ENCODE results near the gene MRPL57. TPM values are rescaled to one million over a fixed set of nuclear protein-coding genes. Genes with fewer than 3 reads are reported as not detected.
A peak's percentile ranks its signal among the peaks of the same experiment; 100 is the strongest.
"Not testable (repeated sequence)": the region's sequence is repeated elsewhere in the genome, so short reads cannot be mapped to it uniquely, and the experiment has no call there.

Gene MRPL57
- total RNA-seq, 1 donor = 29.4 TPM

DNA sequence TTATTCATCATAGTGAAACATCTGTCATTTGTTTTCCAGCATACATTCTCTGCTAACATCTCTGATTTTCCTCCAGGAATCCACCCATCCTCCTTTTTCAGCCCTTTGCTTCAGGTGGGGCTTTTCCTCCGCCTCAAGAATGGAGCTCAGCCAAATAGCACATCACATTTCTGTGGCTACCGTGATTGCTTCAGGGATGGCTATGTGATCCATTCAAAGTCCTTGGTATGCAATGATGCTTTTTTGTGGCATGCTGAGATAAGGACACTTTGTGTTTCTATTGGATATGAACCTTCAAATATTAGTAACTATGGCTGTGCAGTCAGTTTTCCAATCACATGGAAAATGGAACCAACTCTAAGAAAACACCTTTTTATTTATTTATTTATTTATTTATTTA lies 18.3 kb downstream of the MRPL57 start:
- not testable (repeated sequence) for DNase-seq (ENCODE audit: low read depth in 2 of 3, low spot score in 2 of 3)

DNA sequence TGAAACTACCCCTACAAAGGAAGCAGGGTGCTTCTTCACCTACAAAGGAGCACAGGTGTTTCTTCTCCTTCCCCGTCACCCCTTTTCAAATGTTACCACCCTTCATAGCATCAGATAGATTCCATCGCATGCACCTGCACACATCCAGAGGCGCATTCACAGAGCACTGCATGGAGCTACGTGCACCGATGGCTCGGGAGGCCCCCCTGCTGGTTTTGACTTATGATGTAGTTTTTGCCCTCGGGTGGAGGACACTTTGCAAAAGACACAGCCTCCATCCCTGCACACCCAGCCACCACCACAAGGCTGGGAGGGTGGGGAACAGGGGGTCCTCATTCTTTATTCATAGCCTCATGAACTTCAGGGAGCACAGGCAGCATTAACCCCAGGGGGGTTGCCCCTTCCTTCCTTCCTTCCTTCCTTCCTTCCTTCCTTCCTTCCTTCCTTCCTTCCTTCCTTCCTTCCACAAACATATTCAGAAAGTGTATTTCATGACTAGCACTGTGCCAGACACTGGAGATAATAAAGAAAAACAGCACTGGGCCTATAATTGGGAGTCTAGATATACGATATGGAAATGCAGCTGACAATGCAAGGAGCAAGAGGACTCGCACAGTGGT lies 21.3 kb downstream of the MRPL57 start:
- not testable (repeated sequence) for DNase-seq (ENCODE audit: low read depth in 2 of 3, low spot score in 2 of 3)

DNA sequence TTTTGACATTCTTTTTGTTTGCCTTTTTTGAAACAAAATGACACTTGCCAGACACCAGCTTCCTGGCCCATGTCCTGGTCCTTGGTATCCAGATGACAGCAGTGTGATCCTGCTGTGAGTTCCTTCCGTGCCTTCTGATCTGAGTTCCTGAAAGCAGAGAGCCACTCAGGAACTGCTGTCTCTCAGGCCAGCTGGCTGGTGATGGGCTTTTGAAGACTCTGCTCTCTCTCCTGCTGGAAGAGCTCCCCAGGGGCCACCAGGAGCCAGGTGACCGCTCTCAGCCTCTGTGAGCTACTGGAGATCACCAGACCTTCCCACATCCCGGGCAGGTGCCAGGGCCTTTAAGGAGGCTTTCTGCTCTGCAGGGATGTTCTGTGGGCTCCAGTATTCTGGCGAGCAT lies 21.9 kb downstream of the MRPL57 start:
- not testable (repeated sequence) for DNase-seq (ENCODE audit: low read depth in 2 of 3, low spot score in 2 of 3)

DNA sequence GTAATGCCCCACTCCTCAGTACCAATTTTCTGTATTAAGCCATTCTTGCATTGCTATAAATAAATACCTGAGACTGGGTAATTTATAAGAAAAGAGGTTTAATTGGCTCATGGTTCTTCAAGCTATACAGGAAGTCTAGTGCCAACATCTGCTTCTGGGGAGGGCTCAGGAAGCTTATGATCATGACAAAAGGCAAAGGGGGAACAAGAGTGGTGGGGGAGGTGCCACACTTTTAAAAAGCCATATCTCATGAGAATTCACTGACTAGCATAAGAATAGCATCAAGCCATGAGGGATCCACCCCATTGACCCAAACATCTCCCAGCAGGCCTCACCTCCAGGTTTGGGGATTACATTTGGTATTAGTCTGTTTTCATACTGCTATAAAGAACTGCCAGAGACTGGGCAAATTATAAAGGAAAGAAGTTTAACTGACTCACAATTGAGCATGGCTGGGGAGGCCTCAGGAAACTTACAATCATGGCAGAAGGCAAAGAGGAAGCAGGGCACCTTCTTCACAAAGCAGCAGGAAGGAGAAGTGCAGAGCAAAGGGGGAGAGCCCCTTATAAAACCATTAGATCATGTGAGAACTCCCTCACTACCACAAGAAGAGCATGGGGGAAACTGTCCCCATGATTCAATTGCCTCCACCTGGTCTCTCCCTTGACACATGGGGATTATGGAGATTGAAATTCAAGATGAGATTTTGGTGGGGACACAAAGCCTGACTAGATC lies 25.2 kb downstream of the MRPL57 start:
- DNase-seq (ENCODE audit: low read depth in 2 of 3, low spot score in 2 of 3) = peak in 1 of 3 donors; percentile 71

DNA sequence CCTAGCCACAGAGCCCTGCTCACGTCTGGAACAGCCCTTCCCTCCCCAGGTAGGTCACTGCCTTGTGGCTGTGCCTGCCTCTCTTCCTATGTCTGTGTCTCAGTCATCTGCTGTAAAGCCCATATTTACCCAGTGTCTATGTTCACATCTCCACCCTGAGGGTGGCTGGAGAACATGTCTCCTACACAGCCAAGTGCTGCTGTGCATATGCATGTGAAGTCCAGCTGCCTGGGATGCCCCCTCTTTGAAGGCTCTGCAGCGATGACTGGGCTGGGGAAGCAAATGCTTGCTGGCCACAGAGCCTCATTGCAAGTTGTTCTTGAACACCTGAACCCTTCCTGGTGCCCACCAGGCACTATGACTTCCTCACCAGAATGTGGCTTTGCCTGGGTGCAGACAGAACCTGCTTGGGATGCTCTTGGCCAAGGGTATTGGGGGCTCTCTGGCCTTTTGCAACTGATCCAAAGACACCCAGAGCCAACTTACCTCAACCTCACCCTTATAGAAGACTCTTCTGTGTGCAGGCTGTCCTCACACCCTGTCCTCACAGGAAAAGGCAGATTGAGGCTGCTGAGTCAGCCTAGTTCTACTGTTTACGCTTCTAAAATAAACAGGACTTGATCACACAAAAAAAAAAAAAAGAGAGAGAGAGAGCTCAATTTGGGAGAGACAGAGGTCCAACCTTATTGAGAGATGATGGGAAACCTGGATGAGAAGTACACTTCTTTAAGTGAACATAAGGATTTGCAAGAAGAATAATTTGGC lies 26.5 kb downstream of the MRPL57 start:
- no peak for DNase-seq (ENCODE audit: low read depth in 2 of 3, low spot score in 2 of 3)

DNA sequence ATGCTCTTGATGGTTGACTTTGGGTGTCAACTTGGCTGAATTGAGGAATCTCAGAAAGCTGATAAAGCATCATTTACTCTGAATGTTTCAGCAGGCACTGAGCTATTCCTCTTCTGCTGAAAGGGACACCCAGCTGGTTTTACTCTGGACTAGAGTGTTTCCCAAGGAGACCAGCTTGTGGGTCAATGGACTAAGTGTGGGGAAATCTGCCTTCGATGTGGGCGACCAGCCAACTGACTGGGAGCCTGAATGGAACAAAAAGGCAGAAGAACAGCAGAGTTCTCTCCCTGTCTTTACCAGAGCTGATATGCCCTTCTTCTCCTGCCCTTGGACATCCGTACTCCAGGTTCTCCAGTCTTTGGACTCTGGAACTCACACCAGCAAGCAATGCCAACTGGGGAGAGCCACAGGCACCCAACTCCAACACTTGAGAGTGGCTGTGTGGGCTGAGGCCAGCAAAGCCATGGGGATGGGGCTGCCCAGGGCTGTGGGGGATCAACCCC lies 32.2 kb downstream of the MRPL57 start:
- DNase-seq (ENCODE audit: low read depth in 2 of 3, low spot score in 2 of 3) = no peak

DNA sequence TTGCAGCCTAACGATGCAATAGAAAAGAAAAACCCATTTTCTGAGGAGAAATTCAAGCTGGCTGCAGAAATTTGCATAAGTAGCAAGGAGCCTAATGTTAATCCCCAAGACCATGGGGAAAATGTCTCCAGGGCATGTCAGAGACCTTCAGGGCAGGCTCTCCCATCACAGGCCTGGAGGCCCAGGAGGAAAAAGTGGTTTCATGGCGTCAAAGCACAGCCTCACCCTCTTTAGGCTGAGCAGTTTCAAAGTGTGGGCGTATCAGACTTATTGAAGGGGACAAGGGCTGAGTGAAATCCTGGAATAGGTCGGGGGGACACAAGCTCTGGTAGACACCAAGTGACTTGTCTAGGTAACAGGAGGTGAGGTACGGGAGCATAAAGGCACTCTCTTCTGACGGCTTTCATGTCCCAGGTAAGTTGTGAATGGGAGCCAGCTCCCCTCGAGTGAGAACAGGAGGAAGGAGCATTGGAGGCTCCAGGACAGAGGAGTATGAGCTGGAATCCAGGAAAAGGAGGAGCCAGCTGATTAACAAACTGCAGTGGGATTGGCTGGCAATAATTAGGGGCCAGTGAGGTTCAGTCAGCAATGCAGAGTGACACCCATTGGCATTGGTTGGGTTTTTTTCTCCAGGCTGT lies 35.8 kb downstream of the MRPL57 start:
- DNase-seq (ENCODE audit: low read depth in 2 of 3, low spot score in 2 of 3) = no peak

DNA sequence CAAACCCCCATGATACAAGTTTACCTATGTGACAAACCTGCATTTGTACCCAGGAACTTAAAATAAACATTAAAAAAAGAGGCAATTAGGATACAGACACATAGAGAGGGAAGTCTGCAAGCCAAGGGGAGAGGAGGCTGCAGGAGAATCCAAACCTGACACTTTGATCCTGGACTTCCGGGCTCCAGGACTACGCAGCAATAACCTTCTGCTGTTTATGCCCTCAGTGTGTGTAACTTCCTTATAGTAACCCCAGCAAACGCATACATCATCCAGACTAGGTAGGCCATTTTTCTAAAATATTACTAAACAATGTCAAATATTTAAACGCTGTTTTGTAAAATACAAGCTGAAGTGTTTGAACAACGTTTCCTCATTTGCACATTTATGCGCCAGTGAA lies 39.0 kb downstream of the MRPL57 start:
- DNase-seq (ENCODE audit: low read depth in 2 of 3, low spot score in 2 of 3) = not testable (repeated sequence)

DNA sequence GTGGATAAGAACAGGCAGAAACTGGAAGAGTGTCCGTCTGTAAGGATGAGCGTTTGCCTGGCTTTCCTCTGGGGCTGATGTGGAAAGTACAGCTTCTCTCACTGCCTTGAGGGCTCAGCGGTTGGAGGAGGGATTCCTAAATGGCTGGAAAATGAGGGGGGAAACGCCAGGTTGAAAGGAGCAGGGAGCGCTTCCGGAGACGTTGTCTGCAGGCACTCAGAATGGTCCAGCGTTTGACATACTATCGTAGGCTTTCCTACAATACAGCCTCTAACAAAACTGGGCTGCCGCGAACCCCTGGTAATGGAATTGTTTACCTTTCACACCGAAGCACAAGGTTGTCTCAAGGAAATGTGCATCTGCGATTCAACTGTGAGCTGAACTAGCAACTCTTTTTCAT lies 39.9 kb downstream of the MRPL57 start:
- DNase-seq (ENCODE audit: low read depth in 2 of 3, low spot score in 2 of 3) = no peak

DNA sequence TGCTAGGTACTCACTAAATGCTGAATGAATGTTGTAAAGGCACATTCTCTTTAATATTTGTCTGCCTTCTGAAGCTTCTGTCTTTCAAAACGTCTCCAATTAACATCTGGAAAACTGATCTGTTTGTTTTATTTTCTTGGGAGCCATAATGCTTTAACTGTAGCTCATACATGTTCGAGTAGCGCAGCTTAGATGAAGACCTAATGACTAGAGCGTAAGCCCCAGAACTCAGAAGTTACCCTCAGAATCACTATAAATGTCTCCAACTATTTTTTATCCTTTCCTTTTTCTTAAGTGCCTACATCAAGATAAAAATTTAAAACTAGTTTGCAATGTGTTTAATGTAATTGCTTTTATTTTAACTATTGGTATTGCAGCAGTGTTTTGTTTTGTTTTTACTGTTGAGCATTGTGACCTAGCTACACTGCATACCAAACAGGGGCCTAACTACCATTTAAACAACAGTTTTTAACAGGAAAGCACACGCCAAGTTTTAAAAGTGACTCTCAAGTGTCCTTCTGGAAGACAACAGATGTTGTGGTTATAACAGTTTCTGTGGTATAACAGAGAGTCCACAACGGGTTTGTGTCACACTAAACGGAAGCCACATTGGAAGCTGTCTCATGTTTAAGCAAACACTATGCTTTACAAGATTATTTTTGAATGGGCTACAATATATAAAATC lies 42.0 kb downstream of the MRPL57 start:
- peak in 2 of 3 donors; percentile 85 to 98 for DNase-seq (ENCODE audit: low read depth in 2 of 3, low spot score in 2 of 3)

DNA sequence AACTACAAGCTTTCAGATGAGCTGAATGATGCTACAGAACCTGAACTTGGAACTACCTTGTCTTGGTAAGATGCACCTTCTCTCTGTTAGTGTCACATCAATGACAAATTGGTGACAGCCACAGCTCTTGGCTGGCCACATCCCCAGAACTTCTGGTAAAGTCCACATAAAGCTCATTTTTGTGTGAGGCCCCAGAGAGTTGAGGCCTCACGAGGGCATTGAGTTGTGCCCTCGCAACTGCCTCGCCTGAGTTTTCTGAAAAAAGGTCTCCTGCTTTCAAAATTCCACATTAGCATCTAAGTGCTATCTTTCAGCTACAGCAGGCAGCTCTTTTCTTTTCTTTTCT lies 42.6 kb downstream of the MRPL57 start:
- no peak for DNase-seq (ENCODE audit: low read depth in 2 of 3, low spot score in 2 of 3)

DNA sequence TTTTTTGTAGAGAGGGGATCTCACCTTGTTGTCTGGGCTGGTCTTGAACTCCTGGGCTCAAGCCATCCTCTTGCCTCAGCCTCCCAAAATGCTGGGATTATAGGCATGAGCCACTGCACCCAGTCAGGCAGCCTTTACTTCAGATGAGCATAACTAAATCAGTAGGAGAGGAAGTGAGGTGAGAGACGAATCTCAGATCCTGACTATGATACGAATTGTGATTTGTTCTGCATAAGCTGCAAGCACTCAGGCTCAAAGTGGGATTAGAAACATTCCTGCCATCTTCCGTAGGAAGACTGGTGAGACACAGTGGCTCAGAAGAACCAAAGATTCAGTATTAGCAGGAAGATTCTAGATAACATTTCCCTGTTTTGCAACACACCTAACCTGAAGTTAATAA lies 43.3 kb downstream of the MRPL57 start:
- not testable (repeated sequence) for DNase-seq (ENCODE audit: low read depth in 2 of 3, low spot score in 2 of 3)

DNA sequence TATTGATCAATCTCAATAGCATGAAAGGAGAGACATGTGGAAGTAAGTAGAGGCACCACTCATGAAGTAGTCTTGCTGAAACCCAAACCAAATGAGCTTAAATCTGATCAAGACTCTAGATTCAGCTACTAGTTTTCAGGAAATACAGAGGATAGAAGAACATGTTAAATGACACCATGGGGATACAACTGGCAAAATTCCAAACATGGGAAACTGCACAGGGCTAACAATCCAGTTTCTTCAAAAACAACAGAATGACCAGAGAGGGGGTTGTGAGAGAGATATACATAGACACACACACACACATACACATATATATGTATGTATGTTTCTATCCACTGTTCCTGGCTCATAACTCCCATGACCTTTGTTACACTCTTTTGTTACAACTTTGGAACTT lies 44.8 kb downstream of the MRPL57 start:
- DNase-seq (ENCODE audit: low read depth in 2 of 3, low spot score in 2 of 3) = no peak

DNA sequence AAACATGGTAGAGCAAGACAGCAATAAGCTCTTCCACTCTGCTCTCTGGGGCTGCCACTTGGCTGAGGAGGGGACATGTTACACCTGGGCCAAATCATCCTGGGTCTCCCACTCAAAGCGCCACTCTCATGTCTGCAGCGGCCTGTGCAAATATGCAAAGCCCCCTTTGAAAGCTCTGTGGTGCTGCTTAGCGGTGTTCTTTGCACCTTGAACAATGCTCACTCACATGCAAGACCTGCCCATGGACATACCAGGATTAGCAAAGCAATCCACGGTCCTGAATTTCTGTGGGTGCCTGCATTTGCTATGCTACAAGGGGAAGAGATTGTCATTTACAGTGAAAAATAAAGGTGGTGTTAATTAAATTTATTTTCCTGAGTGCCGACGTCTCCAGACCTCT lies 48.6 kb downstream of the MRPL57 start:
- DNase-seq (ENCODE audit: low read depth in 2 of 3, low spot score in 2 of 3) = no peak

DNA sequence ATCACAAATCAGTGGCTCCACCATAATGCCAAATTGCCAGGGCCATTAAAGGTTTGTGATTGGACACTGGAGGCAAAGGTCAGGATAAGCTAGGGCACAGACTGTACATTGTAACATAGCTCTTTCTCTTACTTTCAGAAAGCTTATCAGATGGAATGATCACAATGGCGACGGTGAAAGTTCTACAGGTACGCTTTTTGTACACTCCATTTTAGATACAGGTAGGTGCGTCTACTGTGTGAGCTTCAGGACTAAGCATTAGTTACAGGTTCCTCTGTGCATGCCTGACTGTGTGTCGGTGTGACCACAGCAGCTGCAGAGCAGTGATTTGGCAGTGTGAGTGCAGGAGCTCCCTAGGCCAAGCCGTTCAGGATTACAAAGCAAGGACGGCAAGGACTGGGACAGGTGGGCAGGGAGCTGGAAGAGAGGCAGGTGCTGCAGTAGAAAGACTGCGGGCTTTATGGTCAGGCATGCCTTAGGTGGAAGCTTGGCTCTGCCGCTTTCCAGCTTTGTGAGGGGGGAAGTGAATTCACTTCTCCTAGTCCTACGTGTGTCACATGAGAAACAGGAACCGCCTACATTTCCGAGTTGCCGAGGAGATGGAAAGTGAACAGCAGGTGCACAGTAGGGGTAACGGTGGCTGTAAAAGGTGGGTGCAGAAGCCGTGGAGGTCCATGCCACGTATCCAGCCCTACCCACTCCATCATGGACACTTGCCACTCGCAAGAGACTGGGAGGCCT lies 49.6 kb downstream of the MRPL57 start:
- DNase-seq (ENCODE audit: low read depth in 2 of 3, low spot score in 2 of 3) = no peak

DNA sequence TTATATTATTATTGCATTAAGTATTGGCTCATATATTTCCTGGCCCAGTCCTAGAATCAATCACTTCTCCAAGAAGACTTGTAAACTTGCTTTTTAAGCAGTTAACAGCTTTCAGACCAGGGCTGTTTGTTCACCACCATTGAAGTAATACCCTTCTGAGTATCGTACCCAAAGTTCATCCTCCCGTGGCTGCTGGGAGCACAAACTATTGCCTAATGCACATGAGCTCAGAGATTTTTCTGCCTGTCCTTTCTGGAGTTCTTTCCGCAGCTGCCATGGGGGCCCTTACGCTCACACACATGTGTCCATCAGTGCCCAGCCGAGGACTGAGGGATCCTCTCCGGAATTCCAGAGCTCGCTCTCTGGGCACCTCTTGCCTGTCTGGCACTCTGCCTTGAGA lies 51.5 kb downstream of the MRPL57 start:
- no peak for DNase-seq (ENCODE audit: low read depth in 2 of 3, low spot score in 2 of 3)

Data from hematopoietic multipotent progenitor cell (in vitro differentiated cells).